ENCODE results near the gene RILPL1.

GRCh38 chr12:123482876-123483275 is 50.6 kb downstream of the RILPL1 start:
- TF ChIP-seq USF1 (IDR thresholded peaks at IDR 0.05), result no peak
- no peak for TF ChIP-seq RAD21 (IDR thresholded peaks at IDR 0.05; ENCODE audit: low read depth)
- TF ChIP-seq YY1 (IDR thresholded peaks at IDR 0.05; ENCODE audit: low read depth), result no peak
- TF ChIP-seq CEBPB (IDR thresholded peaks at IDR 0.05), result no peak
